ENCODE results near the gene DEXI.

The DEXI gene

DNA sequence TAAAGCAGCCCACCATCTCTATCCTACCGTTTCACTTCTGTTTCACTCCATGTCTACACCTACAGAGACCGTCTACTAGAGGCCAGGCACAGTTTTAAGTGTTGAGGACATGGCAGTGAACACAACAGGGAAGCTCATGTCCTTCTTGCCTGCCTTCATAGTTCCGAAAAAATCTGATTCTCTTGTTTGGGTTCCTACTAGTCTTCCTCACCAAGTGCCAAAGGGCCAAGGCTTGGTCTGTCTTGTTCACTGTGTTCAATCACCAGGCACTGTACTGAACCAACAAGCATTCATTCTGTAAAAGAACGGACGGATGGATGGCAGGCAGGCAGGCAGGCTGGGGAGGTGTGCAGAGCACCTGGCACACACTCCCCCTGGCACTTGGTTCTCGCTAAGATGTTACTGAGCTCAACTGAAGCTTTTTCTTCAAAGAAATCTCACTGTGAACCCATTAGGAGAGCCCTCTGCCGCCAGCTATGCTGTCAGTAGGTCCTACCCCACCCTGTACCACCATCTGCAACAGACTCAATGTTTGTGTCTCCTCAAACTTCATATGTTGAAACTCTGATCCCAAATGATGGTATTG is 2.5 kb downstream of the DEXI start:
- peak overlapping the region; percentile 61 for H3K4me3 ChIP-seq (ENCODE audit: low read depth, low read length)
- ChIA-PET POLR2A (no interaction called here), CTCF (interaction anchor here (1.1 to 15.0 kb wide), 4 partner anchors 8 to 24 kb away, joined by 3 to 108 read pairs (median 6); no protein-coding TSS in a partner anchor)
- no peak for DNase-seq (ENCODE audit: low read depth, low spot score)
- no peak for TF ChIP-seq CTCF (IDR thresholded peaks at IDR 0.05; ENCODE audit: insufficient read depth, low read length, missing control alignments)

- POLR2A ChIA-PET = no interaction called here
- no peak for TF ChIP-seq CTCF (IDR thresholded peaks at IDR 0.05; ENCODE audit: insufficient read depth, low read length, missing control alignments)
- H3K4me3 ChIP-seq (ENCODE audit: low read depth, low read length) = peak overlapping the region; percentile 12; the same call in 1 of the 2 replicates
Measured at GRCh38 chr16:10938796-10939648, 3.2 kb downstream of the DEXI start.

DNA sequence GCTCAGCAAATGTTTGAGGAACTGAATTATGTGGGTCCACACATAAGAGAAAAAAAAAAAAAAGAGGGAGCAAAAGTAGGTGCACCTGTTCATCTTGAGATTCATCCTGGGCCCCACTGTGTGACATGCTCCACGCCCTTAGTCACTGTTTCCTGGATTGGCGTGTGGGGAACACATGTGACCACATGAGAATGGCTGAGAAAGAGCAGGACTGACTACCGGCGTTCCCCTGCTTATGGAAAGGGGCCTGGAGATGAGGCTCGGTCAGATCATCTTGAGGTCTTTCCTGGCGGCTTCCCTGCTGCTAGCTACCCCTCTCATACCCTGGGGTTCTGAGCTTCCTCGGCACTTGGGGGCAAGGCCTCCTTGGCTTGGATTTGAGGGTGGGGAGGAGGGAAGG is 3.9 kb downstream of the DEXI start:
- TF ChIP-seq CTCF (IDR thresholded peaks at IDR 0.05; ENCODE audit: insufficient read depth, low read length, missing control alignments) = no peak
- ChIA-PET POLR2A (no interaction called here), CTCF (interaction anchor here (15.0 kb wide), 1 partner anchor 20 kb away, joined by 108 read pairs; no protein-coding TSS in a partner anchor)
- DNase-seq (ENCODE audit: low read depth, low spot score) = no peak
- H3K4me3 ChIP-seq (ENCODE audit: low read depth, low read length) = peak overlapping the region; percentile 3; the same call in 1 of the 2 replicates

More at GRCh38 chr16:10938796-10939648, 3.2 kb downstream of the DEXI start:
- DNase-seq (ENCODE audit: low read depth, low spot score) = no peak
- CTCF ChIA-PET = interaction anchor here (1.1 to 15.0 kb wide), 3 partner anchors 15 to 25 kb away, joined by 3 to 108 read pairs (median 4); no protein-coding TSS in a partner anchor

DNA sequence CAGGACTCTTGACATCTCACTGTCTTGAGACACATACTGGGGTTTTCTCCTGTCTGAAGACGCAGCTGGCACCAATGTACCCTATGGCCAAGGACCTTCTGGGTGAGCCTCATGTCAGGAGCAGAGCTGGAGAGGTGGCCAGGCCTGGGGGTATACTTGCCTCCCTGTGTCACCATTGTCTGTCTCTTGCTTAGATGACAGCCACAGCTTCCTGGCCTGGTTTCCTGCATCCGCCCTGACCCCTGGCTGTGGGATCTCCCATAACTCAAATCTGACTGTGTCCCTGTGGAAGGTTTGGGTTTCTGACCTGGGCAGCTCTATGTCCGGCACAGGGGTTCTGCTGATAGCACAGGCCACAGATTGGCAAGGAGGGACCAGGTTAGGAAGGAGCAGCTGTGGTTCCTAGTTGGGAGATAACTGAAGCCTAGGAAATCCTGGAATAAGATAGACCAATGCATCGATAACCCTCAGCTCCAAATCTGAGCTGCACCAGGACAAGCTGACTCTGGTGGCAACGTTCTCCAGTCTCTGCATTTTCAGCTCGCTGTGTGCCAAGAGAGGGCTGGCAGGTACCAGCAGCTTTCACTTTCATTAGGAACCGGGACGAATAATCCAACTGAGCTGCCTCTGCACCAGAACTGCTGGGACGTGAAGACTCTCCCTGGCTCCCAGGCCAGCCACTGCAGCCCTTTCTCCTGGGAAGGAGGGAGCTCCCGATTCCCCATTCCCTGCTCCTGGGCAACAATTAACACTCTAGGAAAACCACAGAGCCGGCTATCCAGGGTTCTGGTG is 5.0 kb downstream of the DEXI start:
- POLR2A ChIA-PET = interaction anchor here (0.6 kb wide), 1 partner anchor 942 kb away, joined by 3 read pairs; no protein-coding TSS in a partner anchor
- DNase-seq (ENCODE audit: low read depth, low spot score) = no peak
- TF ChIP-seq CTCF (IDR thresholded peaks at IDR 0.05; ENCODE audit: insufficient read depth, low read length, missing control alignments) = no peak

GRCh38 chr16:10936272-10936984 is 5.8 kb downstream of the DEXI start:
- no peak for TF ChIP-seq CTCF (IDR thresholded peaks at IDR 0.05; ENCODE audit: insufficient read depth, low read length, missing control alignments)
- ChIA-PET POLR2A (no interaction called here), CTCF (interaction anchor here (2.1 to 15.0 kb wide), 2 partner anchors 13 to 18 kb away, joined by 7 to 108 read pairs; no protein-coding TSS in a partner anchor)
- no peak for DNase-seq (ENCODE audit: low read depth, low spot score)
- no peak overlapping the region for H3K4me3 ChIP-seq (ENCODE audit: low read depth, low read length)

More for the DNA sequence above, 5.0 kb downstream of the DEXI start:
- H3K4me3 ChIP-seq (ENCODE audit: low read depth, low read length) = no peak overlapping the region
- CTCF ChIA-PET = interaction anchor here (2.1 to 15.0 kb wide), 2 partner anchors 13 to 19 kb away, joined by 7 to 108 read pairs; no protein-coding TSS in a partner anchor

All from AG04449 (cell line).